HEK293T (cell line): ENCODE results near the gene WT1.

Experiments
- CTCF ChIA-PET: fragments of 350-600 bp; formaldehyde crosslinking; extraction: SDS; loops from one replicate; lab custom pipeline; 2021; ENCODE audit warnings: antibody characterized with exemption, inconsistent platforms; lab: Yijun Ruan, JAX
- POLR2A ChIA-PET: fragments of 350-600 bp; formaldehyde crosslinking; extraction: SDS; loops from one replicate; lab custom pipeline; 2020; ENCODE audit warnings: antibody characterized with exemption, inconsistent platforms; lab: Yijun Ruan, JAX
- DNase-seq: peaks from one replicate; pipeline ENCODE4 v3.0.0; 2012; ENCODE audit warnings: mixed read lengths; ENCODE audit errors: extremely low spot score
- ARNT ChIP-seq: fragments of 450-650 bp; IDR thresholded peaks from 2 replicates; pipeline ENCODE4 v1.6.1; 2017; ENCODE audit warnings: mild to moderate bottlenecking
- BHLHE40 ChIP-seq: fragments of 450-650 bp; IDR thresholded peaks from 2 replicates; pipeline ENCODE4 v1.6.1; 2016; ENCODE audit warnings: mild to moderate bottlenecking, moderate library complexity, borderline replicate concordance
- CTBP1 ChIP-seq: fragments of 450-650 bp; IDR thresholded peaks from 2 replicates; pipeline ENCODE4 v1.6.1; 2016; ENCODE audit warnings: borderline replicate concordance
- ELF4 ChIP-seq: fragments of 450-650 bp; IDR thresholded peaks from 2 replicates; pipeline ENCODE4 v1.6.1; 2017; ENCODE audit warnings: antibody characterized with exemption
- FOXA1 ChIP-seq: fragments of 450-650 bp; IDR thresholded peaks from 2 replicates; pipeline ENCODE4 v1.6.1; 2016; ENCODE audit warnings: mild to moderate bottlenecking
- FOXK2 ChIP-seq: fragments of 450-650 bp; IDR thresholded peaks from 2 replicates; pipeline ENCODE4 v1.6.1; 2016; ENCODE audit warnings: mild to moderate bottlenecking
- FOXM1 ChIP-seq: fragments of 450-650 bp; IDR thresholded peaks from 2 replicates; pipeline ENCODE4 v1.6.1; 2017; ENCODE audit warnings: mild to moderate bottlenecking, borderline replicate concordance
- HDGF ChIP-seq: fragments of 450-650 bp; IDR thresholded peaks from 2 replicates; pipeline ENCODE4 v1.6.1; 2017; ENCODE audit warnings: antibody characterized with exemption, borderline replicate concordance
- L3MBTL2 ChIP-seq: fragments of 450-650 bp; conservative IDR thresholded peaks from 2 replicates; pipeline ENCODE4 v1.6.1; 2016; ENCODE audit warnings: mild to moderate bottlenecking
- LEF1 ChIP-seq: fragments of 450-650 bp; IDR thresholded peaks from 2 replicates; pipeline ENCODE4 v1.6.1; 2017; ENCODE audit warnings: mild to moderate bottlenecking, borderline replicate concordance
- NFRKB ChIP-seq: fragments of 450-650 bp; IDR thresholded peaks from 2 replicates; pipeline ENCODE4 v1.6.1; 2016; ENCODE audit warnings: mild to moderate bottlenecking, moderate library complexity
- PKNOX1 ChIP-seq: fragments of 450-650 bp; IDR thresholded peaks from 2 replicates; pipeline ENCODE4 v1.6.1; 2016
- SP1 ChIP-seq: fragments of 450-650 bp; IDR thresholded peaks from 2 replicates; pipeline ENCODE4 v1.6.1; 2017
- SUZ12 ChIP-seq: fragments of 450-650 bp; IDR thresholded peaks from 2 replicates; pipeline ENCODE4 v1.6.1; 2016; ENCODE audit warnings: mild to moderate bottlenecking
- TARDBP ChIP-seq: fragments of 450-650 bp; IDR thresholded peaks from 2 replicates; pipeline ENCODE4 v1.6.1; 2016
- ZNF384 ChIP-seq: fragments of 450-650 bp; IDR thresholded peaks from 2 replicates; pipeline ENCODE4 v1.6.1; 2016

The WT1 gene

GRCh38 chr11:32425761-32426160, 9.6 kb downstream of the WT1 start:
- ChIA-PET CTCF (no interaction called here), POLR2A (no interaction called here)
- no peak for TF ChIP-seq L3MBTL2
- no peak for TF ChIP-seq SUZ12
- TF ChIP-seq TARDBP: no peak
- TF ChIP-seq FOXM1: no peak
- TF ChIP-seq LEF1: no peak
- no peak for TF ChIP-seq ZNF384
- TF ChIP-seq BHLHE40: no peak
- TF ChIP-seq HDGF: no peak
- no peak for TF ChIP-seq FOXA1
- no peak for TF ChIP-seq CTBP1
- no peak for DNase-seq

DNA sequence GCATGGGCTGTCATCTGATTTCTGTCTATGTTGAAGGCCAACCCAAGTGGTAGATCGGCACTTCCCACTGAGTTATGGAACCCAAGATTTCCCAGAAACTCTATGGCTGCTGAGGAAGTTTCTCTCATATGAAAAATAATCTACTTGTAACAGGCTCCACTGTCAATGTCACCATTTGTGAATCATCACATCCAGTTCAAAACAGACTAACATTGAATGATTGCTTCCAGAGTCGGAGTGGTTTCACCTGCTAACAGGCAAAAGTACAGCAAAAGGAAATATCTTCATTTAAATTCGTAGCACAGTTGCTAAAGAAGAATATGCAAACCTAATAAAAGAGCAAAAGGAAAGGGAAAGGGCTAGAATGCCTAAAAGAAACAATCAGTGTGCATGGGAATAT, 12.8 kb downstream of the WT1 start:
- ChIA-PET POLR2A (no interaction called here), CTCF (no interaction called here)
- TF ChIP-seq FOXK2 (no peak), FOXM1 (no peak), SP1 (no peak), ZNF384 (no peak)
- no peak for DNase-seq

DNA sequence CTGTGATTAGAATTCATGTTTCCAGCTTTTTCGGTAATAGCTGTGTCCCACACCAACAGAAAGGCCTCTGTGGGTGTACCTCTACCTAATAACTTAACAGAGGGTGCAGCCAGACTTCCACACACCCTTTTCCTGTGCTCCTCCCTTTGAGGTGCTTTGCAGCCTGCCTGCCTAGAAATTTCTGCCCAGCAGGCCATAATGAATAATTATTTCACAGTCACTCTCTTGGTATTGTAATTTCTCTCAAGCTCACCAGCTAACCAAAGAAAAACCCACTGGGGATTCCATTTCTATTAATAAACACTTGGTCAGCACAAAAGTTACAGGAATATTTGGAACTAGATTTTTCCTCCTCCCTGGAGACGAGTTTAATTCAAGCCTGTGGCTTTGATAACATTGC, 13.3 kb downstream of the WT1 start:
- no peak for DNase-seq
- ChIA-PET CTCF (no interaction called here), POLR2A (no interaction called here)
- TF ChIP-seq CTBP1: no peak
- TF ChIP-seq L3MBTL2: no peak
- no peak for TF ChIP-seq LEF1

DNA sequence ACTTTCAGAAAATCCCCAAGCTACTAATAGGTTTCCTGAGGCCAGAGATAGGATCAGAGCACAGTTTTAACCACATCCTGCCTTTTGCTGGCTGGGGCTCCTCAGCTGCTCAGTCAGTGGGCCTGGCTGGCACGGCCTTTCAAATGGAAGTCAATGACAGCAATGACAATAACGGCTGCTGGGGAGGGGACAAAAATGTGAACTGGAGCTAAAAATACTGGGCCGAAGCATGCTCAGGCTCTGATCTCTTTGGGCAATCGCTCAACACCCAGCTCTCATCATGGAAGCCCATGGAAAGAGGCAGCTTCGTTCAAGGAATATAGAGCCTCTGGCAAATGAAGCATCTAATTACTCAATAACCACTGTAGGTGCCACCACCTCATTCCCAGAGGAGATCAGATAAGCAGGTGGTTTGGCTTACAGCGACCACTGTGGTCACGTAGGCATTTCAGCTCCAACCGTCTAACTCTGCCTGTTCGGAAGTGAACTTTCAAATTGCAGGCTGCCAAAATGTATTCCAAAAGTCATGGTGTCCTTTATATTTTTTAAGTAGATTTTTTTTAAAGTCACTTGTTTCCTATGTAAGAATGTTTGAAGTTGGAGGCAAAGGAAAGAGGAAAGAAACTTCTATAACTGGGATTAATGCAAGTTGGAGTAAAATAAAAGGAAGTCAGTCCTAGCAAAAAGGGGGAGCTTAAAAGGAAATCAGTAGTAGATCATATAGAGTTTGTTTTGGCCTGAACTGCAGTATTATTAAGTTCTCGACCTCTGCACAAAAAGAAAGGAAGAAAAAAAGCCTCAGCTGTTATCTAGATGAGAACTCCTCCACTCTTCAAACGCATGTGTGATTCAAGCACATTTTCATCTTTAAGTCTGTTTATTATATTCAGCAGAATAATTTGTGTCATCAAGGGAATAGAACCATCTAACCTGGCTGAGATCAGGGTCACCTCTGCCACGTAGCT, 14.1 kb downstream of the WT1 start:
- CTCF ChIA-PET: interaction anchor here (0.6 kb wide), 2 partner anchors 10 to 46 kb away, joined by 3 to 4 read pairs; no protein-coding TSS in a partner anchor
- no peak for DNase-seq
- TF ChIP-seq CTBP1 (no peak), BHLHE40 (no peak), HDGF (no peak), SUZ12 (no peak), TARDBP (no peak), PKNOX1 (no peak), L3MBTL2 (no peak), ARNT (no peak), FOXA1 (no peak), FOXM1 (no peak), SP1 (no peak)
- POLR2A ChIA-PET: no interaction called here

DNA sequence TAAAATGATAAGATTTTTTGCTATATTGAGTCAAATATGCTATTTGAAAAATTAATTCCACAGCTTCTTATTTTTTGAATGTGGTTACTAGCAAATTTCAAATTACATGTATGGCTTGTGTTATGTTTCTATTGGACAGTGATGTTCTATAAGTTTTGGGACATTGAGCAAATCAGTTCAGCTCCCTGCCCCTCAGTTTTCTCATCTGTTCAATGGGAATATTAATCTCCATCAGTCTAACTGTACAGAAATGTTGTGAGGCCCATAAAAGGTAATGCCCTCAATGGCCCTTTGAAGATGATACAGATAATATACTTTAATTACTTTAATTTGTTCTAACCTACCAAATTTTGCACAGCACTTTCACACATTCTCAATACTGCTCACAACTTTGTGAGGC, 15.2 kb downstream of the WT1 start:
- TF ChIP-seq ARNT (no peak), SUZ12 (no peak), BHLHE40 (no peak), LEF1 (no peak), L3MBTL2 (no peak), ZNF384 (no peak), FOXK2 (no peak), FOXM1 (no peak), ELF4 (no peak), NFRKB (no peak), FOXA1 (no peak), TARDBP (no peak)
- POLR2A ChIA-PET: no interaction called here
- CTCF ChIA-PET: interaction anchor here (0.6 kb wide), 1 partner anchor 11 kb away, joined by 4 read pairs; no protein-coding TSS in a partner anchor
- no peak for DNase-seq

GRCh38 chr11:32418836-32419235, 16.5 kb downstream of the WT1 start:
- ChIA-PET CTCF (no interaction called here), POLR2A (no interaction called here)
- no peak for DNase-seq
- no peak for TF ChIP-seq HDGF
- TF ChIP-seq PKNOX1: peak; percentile 14; the same call in 1 of the 2 replicates
- TF ChIP-seq FOXK2: no peak
- no peak for TF ChIP-seq FOXM1

GRCh38 chr11:32417806-32418205, 17.5 kb downstream of the WT1 start:
- CTCF ChIA-PET: no interaction called here
- no peak for TF ChIP-seq BHLHE40
- TF ChIP-seq HDGF: no peak
- TF ChIP-seq PKNOX1: no peak
- TF ChIP-seq L3MBTL2: no peak
- no peak for TF ChIP-seq FOXK2
- TF ChIP-seq FOXA1: no peak
- no peak for TF ChIP-seq ZNF384
- no peak for TF ChIP-seq ELF4
- no peak for TF ChIP-seq ARNT
- no peak for TF ChIP-seq CTBP1
- no peak for TF ChIP-seq LEF1
- no peak for TF ChIP-seq SP1
- no peak for TF ChIP-seq SUZ12
- no peak for TF ChIP-seq TARDBP
- no peak for TF ChIP-seq FOXM1
- no peak for TF ChIP-seq NFRKB
- POLR2A ChIA-PET: no interaction called here
- no peak for DNase-seq
